HG03139 (cell line): ENCODE results near the gene FRMPD2.
"Not testable (repeated sequence)": the region's sequence is repeated elsewhere in the genome, so short reads cannot be mapped to it uniquely, and the experiment has no call there.

ENCODE experiments used
- ATAC-seq: cut with Tn5 transposase; IDR thresholded peaks from one replicate; pipeline ENCODE4 v1.9.1; 2021; ENCODE audit not compliant: unreplicated experiment

FRMPD2 gene

DNA sequence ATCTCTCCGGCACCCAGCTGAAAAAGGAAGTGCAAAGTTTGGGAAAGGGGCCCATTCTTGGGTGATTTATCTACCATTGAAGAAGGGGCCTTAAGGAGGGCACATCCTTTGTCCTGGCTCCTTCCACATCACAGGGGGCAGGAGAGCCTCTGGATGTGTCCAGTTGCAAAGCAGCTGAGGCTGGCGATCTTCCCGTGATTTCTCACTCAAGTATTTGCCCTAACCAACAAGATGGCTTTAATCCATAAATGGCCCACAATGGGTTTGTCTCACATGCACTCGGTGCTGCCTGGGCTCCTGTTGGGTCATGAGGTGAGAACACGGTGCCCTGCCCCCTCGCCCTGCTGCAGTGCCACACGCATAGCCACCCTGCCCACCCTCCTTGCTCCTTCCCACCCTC is 14.2 kb upstream of the FRMPD2 start:
- no peak for ATAC-seq

DNA sequence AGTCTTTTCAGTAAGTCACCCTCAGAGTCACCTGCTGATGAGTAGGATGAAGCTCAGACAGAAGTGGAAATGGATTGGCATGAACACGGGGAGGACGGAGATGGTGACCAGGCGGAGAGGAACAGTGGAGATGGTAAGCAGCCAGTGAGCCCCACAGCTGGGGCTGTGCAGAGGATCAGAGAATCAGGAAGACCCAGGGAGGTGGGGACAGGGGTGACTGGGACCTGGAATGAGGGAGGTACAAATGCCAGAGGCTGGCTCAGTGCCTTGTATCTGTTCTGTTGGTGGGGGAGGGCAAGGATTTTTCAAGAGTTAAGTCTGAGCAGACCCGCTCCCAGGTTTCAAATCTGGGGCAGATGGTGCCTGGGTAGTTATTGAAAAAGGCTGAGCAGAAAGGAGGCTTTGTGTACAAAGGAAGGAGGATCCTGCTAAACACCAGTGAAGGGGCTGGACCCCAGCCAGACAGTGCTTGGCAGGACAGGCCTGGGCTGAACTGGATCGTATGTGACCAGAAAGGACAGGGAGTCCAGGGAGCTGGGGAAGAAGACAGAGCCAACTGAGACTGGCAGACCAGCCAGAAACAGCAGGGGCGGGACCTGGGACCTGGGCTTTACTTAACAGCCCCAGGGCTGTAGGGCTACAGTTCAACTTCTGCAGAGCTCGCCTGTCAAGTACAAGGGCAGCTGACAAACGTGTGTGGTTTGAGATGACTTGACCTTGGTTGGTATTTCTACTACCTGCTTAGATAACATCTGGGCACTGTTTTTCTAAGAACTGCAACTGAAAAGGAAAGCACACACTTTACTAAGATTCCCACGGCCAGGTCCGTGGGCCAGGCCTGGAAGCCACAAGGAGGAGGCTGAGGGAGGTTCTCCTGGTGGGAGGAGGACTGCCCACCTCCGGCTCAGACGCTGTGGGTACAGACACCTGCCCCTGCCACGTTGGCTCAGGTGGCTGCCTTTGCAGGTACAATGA is 13.2 kb upstream of the FRMPD2 start:
- ATAC-seq = no peak

DNA sequence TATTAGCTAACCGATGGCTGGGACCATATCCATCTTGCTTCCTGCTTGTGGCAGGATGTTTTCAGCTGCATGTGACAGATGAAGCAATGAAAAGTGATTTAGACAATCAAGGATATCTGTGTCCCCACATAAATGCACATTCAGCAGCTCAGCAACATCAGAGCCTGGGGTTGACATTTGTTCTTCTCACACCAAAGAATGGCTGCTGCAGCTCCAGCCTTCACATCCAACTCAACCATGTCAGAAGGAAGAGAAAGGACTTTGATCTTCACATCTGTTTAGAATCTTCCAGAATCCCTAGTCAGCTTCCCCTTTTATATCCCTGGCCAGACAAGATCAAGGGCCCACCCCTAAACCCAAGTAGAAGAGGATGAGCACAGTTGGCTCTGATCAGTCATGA is 11.9 kb upstream of the FRMPD2 start:
- ATAC-seq = no peak

DNA sequence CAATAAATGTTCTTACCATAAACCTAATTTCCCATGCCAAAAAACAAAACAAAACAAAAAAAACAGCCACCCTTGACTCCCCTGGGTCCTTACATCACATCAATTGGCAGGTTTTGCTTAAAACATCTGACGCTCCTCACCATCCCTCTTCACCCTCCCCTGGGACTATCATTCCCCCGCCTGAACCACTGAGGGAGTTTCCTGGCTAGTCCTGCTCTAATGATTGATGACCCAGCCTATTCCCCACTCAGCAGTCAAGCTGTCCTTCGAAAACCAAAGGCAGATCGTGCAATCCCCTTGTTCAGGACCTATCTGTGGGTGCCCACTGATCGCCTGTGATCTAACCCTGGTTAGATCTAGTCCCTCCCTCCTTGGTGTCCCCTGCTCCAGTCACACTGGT is 11.2 kb upstream of the FRMPD2 start:
- ATAC-seq = peak; percentile 36

DNA sequence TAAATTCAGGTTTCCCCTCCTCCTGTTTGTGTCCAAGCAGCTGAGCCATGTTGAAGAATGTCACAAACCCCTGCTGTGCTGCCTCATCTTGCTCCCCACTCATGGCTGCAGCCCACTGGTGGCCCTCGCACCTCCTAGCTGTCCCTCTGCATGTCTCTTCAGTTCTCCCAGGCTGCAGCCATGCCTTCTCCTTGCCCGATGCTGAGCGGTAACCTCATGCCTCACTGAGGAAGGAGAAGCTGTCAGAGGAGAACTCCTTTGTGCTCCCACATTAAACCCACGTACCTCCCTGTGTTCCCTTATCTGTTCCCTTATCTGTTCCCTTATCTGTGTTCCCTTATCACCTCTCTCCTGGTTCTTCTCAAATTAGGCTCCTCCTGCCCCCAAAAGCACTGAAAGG is 10.3 kb upstream of the FRMPD2 start:
- ATAC-seq = no peak

DNA sequence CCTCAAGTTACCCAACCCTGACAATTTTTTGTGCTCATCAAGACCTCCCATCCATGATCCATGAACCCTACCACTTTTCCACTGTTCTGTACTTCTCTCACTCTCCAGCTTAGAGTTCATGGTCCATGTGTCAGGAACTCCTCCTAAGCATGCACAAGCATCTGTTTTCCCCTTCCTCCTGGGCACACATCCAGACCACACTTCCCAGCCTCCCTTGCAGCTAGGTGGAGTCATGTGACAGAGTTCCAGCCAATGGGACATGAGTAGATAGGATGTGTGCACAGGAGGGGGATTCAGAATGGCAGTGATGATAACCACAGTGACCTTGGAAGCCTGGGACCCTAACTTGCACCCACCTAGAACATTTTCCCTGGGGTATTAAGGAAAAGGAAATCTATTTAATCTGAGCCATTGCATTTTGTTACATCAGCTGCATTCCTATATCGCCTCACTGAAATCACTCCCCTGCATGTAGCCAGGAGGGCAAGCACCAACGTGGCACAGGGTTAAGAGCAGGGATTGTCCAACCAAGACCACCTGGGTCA is 9.6 kb upstream of the FRMPD2 start:
- no peak for ATAC-seq

DNA sequence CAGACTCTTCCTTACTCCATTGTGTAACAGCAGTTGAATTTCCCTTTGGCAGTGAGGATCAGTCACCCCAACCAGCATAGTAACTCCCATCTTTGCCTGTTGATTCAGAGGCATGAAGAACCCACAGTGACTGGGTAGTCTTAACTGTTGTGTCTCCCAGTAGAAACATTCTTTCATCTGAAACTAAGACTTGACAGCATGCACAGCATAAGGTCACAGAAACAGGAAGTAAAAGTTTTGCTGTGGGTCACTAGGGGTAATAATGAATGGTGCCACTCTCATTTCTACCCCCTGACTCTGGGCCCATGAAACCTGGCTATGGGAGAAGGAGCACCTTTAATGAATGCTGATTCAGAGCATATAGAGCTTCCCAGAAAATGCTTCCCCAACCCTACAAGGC is 8.3 kb upstream of the FRMPD2 start:
- ATAC-seq = peak; percentile 69

DNA sequence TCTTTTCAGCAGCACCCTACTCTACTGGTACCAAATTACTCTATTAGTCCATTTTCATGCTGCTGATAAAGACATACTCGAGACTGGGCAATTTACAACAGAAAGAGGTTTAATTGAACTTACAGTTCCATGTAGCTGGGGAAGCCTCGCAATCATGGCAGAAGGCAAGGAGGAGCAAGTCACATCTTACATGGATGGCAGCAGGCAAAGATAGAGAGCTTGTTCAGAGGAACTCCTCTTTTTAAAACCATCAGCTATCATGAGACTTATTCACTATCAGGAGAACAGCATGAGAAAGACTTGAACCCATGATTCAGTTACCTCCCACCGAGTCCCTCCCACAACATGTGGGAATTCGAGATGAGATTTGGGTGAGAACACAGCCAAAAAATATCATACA is 7.2 kb upstream of the FRMPD2 start:
- ATAC-seq = not testable (repeated sequence)

DNA sequence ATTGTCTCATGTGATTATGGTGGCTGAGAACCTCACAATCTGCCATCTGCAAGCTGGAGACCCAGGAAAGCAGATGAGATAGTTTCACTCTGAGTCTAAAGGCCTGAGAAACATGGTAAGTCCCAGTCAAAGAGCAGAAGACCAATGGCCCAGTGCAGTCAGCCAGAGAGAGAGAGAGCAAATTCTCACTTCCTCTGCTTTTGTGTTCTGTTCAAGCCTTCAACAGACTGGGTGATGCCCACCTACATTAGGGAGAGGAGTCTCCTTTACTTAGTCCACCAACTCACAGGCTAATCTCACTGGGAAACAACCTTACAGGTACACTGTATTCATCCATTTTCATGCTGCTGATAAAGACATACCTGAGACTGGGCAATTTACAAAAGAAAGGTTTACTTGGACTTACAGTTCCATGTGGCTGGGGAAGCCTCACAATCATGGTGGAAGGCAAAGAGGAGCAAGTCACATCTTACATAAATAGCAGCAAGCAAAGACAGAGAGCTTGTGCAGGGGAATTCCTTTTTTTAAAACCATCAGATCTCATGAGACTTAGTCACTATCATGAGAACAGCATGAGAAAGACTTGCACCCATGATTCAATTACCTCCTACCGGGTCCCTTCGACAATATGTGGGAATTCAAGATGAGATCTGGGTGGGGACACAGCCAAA is 4.7 kb upstream of the FRMPD2 start:
- ATAC-seq = peak; percentile 62

DNA sequence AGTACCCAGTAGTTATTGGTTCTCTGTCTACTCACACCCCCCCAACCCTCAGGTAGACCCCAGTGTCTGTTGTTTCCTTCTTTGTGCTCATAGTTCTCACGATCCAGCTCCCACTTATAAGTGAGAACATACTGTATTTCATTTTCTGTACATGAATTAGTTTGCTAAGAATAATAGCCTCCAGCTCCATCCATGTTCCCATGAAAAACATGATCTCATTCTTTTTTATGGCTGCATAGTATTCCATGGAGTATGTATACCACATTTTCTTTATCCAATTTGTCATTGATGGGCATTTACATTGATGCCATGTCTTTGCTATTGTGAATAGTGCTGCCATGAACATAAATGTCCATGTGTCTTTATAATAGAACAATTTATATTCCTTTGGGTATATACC is 2.6 kb upstream of the FRMPD2 start:
- ATAC-seq = no peak

DNA sequence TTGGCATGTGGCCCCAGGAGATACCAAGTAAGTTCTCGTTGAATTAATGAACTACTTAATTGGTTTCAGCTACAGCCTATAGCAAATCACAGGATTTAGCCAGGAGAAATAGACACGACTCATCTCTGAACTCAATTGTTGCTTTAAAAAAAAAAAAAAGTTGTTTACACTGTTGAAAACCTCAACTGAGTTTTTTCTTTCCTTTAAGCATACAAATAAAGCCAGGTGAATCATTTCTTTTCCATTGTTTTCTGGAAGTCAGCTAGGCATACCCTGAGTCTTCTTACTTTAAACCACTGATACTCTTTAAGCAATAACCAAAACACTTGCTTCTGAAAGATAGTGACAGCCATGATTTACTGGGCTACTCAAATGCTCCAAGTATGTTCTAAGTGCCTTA is 755 bp downstream of the FRMPD2 start:
- no peak for ATAC-seq

DNA sequence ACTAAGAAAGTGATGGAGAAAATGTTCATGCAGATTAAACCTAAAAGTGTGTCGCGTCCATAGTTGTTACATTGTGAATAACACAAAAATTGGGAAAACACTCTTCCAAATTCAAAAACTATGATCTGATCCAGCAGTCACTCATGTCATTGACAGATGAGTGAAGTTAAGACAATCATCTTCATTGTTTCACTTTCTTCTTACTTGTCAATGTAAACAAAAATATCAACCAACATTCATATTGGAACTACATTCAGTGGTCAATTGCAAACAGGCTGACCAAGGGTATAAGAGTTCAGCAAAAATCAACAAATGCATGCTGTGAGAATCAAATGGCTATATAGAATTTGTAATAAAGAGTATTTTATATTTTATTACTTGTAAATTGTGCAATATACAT is 1.8 kb downstream of the FRMPD2 start:
- no peak for ATAC-seq

DNA sequence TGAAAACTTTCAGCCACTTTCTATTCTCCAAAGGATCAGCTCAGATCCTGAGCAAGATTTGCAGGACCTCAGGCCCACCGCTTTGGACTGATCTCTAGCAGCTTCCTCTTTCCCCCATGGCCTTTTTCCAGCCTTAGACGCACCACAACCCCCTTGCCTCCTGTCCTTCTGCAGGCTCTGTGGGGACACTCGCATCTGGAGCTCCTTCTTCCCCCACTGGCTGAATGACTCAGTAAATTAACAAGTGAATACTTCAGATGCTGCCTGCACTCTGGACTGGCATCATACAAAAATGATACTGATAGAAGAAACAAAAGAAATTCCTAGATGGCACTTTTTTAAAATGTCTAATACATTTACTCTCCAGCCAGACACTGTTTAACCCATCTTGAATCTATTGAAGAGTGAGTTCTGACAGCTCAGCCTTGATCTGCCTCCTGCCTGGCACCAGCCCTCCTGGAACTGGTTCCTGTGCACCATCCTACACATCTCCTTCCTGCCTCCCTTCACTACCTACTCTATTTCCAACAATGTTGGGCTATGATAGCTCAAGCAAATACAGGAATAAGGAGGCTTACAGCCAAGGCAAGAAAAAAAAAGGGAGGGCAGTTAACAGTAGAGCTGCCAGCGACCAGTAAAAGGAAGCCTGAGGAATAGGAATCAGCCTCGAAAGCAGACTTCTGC is 3.3 kb downstream of the FRMPD2 start:
- ATAC-seq = no peak

DNA sequence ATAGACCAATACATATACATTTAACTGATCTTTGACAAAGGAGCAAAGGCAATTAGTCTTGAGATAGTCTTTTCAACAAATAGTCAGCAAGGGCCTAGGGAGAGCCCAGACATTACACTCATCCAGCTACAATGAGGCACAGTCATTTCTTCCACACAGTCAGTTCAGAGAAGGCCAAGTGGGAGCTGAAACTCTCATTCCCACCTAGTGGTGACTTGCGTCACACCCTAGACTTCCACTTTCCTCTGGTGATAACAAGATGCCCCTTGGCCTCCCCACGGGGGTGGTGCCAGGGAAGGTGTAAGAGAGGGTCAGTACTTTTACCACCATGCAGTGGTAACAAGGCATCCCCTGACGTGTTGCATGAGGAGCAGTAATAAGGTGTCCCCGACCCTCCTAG is 8.0 kb downstream of the FRMPD2 start:
- no peak for ATAC-seq

DNA sequence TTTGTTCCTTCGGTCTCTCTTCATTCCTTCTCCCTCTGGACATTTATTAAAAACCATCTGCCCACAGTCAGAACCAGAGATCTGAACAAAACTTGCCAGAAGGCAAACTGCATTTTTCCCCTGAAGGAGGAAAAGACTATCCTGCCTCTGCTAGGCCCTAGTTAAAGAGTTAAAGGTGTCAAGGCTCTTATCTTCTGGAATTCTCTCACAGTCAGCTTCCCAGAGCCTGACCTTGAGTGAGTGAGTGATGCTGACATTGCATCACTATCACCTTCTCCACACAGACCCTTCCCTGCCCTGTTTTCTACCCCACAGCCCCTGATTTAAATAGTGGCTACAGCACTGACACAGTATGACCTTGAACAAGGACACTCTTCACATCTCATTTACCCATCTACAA is 16.4 kb downstream of the FRMPD2 start:
- ATAC-seq = no peak

DNA sequence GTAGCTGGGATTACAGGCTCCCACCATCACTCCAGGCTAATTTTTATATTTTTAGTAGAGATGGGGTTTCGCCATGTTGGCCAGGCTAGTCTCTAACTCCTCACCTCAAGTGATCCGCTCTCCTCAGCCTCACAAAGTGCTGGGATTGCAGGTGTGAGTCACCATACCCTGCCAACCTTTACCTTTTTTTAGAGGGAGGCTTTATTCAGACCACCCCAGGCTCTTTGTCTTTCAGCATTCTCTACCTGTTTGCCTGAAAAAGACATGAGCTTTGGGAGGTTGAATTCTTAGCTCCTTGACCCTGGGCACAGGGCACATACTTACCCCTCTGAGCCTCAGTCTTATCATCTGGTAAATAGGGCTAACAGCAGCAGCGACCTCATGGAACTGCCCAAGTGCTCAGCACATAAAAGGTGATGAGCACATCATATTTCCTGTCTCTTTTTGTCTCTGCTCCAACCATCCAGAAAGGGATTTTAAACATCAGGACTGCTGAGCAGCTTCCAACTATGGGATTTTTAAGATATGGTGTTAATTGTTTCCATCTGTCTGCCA is 17.0 kb downstream of the FRMPD2 start:
- ATAC-seq = no peak

DNA sequence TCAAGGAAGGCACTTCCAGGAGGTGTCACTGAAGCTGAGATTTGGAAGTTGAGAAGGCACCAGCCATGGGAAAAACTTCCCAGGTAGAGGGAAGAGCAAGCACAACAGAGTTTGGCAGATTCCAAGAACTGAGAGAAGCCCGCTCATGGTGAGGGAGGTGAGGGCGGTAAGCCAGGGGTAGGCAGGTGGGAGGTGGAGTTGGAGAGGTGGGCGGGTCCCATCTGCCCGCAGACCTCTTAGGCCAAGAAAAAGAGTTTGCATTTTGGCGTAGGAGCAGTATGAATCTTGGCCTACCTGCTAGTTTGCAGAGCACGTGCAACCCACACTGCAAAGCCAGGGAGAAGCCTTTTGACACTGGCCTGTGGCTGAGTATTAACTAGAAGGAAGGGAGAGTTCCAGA is 18.8 kb downstream of the FRMPD2 start:
- no peak for ATAC-seq

DNA sequence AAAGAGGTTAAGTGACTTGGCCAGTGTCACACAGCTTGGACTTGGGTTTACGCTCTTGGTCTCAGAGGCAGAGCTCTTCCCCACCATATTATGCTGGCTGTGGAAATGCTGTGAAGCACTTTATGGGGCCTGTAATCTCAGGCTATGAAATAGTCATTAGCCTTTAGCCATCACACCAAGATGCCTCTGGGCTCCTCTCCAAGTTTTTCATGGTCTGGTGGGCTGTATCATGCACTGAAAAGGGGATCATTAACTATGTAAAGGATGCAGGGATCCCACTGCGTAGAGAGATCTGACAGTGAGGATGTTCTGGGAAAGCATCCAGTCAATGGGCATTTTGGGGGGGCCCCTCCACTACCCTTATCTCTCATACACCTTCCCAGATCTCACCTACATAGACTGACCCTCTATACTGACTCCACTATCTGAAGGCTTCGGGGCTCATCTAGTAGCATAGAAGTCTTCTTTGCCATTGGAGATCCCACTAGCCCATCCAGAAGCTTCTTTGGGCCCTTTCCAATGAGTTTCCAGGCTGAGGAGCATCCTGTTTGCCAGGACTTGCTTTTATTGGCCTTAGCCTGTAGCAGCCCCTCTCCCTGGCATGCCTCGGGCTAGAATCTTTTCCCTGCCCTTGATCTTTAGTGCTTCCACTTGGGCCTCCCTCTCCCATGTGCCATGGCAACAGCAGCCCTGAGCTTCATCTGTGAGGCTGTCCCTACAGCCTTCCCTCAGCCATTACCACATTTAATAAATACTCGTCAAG is 19.6 kb downstream of the FRMPD2 start:
- ATAC-seq = no peak

DNA sequence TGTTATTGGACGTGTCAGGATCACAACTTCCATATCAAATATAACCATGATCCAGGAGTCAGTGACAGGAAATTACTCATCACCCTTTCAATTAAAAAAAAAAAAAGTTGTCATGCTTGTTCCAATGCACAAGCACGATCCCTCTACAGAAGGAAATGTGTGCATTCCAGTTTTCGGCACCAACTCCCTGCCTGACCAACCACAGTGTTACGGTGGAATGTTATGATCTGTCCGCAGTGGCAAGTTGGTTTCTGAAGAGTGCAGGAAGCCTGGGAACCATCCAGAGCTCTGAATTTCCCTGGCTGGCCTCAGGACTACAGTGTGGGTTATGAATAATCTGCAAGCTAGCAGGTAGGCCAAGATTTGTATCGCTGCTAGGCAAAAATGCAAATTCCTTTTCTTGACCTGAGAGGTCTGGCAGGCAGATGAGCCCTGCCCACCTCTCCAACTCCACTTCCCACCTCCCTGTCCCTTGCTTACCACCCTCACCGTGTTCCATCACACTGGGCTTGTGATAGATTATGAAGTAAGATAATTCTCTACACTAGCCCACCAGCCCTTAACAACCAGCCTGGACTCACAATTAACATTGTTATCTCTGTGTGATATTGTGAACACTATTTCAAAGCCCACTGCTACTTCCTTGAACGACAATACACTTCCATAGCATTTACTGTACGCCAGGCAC is 20.4 kb downstream of the FRMPD2 start:
- ATAC-seq = no peak

DNA sequence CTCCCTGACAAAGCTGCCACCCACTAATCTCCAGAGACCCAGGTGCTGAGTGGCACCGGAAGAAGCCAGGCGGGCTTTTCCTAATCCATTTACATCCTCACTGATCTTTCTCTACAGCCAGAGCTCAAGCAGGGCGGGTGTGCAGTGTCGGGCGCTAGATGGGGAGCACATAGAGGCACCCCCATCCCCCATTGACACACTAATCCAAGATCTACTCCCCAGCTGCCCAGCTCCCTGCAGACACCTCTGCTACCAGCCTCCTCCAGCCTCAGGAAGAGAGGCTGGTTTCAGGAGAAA is 22.2 kb downstream of the FRMPD2 start:
- no peak for ATAC-seq
